T-helper 17 cell (primary cell): ENCODE measurements around the gene CD180. TPM values are rescaled to one million over a fixed set of nuclear protein-coding genes. Genes with fewer than 3 reads are reported as not detected.

ENCODE experiments used
- ATAC-seq: fragments of 150-1000 bp; cut with Tn5 transposase; 2 replicates; pipeline ENCODE4 v1.10.0; 2021; ENCODE audit warnings: mild to moderate bottlenecking, moderate library complexity
- DNase-seq, 3 donors: peaks; one replicate each; pipeline versions ENCODE4 v3.0.0 to v3.0.0-alpha.2; 2020 to 2021
- H3K9me3 ChIP-seq: one replicate; pipeline ENCODE4 v1.7.0; 2013; ENCODE audit warnings: low read length, mild to moderate bottlenecking; ENCODE audit not compliant: control insufficient read depth, poor library complexity, severe bottlenecking
- H3K27ac Mint-ChIP-seq: one replicate; pipeline ENCODE4 v1.8.0; 2022; ENCODE audit warnings: mild to moderate bottlenecking, moderate library complexity, mixed read lengths
- H3K27me3 Mint-ChIP-seq: one replicate; pipeline ENCODE4 v1.8.0; 2022; ENCODE audit warnings: mixed read lengths
- H3K36me3 Mint-ChIP-seq: one replicate; pipeline ENCODE4 v1.8.0; 2022; ENCODE audit warnings: low read depth, mixed read lengths
- H3K4me1 Mint-ChIP-seq: one replicate; pipeline ENCODE4 v1.8.0; 2022; ENCODE audit warnings: mild to moderate bottlenecking, mixed read lengths
- H3K4me3 Mint-ChIP-seq: one replicate; pipeline ENCODE4 v1.8.0; 2022; ENCODE audit warnings: mild to moderate bottlenecking, moderate library complexity, mixed read lengths
- total RNA-seq, 4 donors: library from RNA in 2 of 4; stranded (reverse) in 2 of 4; gene quantifications; one replicate each; pipeline ENCODE4 v1.2.3 and lab custom pipeline; 2022 to 2026

The CD180 gene
- total RNA-seq, 2 donors from 2014 or later, result 0.05 to 1.3 TPM

- H3K4me1 Mint-ChIP-seq, result peaks cover 60% of the 10 kb centered on the region
- no peak for ATAC-seq
- peak overlapping the region; percentile 7 for H3K4me3 Mint-ChIP-seq
- no peaks in the 10 kb centered on the region for H3K36me3 Mint-ChIP-seq
- H3K27ac Mint-ChIP-seq, result peak overlapping the region; percentile 94
- peaks cover 3% of the 10 kb centered on the region for H3K9me3 ChIP-seq
- DNase-seq, result no peak
- H3K27me3 Mint-ChIP-seq, result no peaks in the 10 kb centered on the region
Measured at GRCh38 chr5:67205981-67206380, 9.4 kb upstream of the CD180 start.

GRCh38 chr5:67204821-67205220 lies 8.2 kb upstream of the CD180 start:
- Mint-ChIP-seq H3K27me3 (no peaks in the 10 kb centered on the region), H3K36me3 (no peaks in the 10 kb centered on the region), H3K4me1 (peaks cover 58% of the 10 kb centered on the region), H3K27ac (peak overlapping the region; percentile 94), H3K4me3 (peak overlapping the region; percentile 66)
- DNase-seq (no peak), ATAC-seq (no peak)
- H3K9me3 ChIP-seq, result peaks cover 6% of the 10 kb centered on the region

- H3K27me3 Mint-ChIP-seq, result no peaks in the 10 kb centered on the region
- peak overlapping the region; percentile 94 for H3K27ac Mint-ChIP-seq
- H3K4me1 Mint-ChIP-seq, result peaks cover 51% of the 10 kb centered on the region
- ATAC-seq (no peak), DNase-seq (no peak)
- H3K36me3 Mint-ChIP-seq, result no peaks in the 10 kb centered on the region
- H3K4me3 Mint-ChIP-seq, result peak overlapping the region; percentile 2
- peaks cover 6% of the 10 kb centered on the region for H3K9me3 ChIP-seq
Measured at GRCh38 chr5:67203701-67204074, 7.1 kb upstream of the CD180 start.

- Mint-ChIP-seq H3K36me3 (no peaks in the 10 kb centered on the region), H3K4me3 (no peak overlapping the region), H3K4me1 (peaks cover 48% of the 10 kb centered on the region), H3K27me3 (no peaks in the 10 kb centered on the region), H3K27ac (peak overlapping the region; percentile 94)
- DNase-seq, result no peak
- peak; percentile 3 for ATAC-seq
- H3K9me3 ChIP-seq, result peaks cover 6% of the 10 kb centered on the region
Measured at GRCh38 chr5:67202828-67203227, 6.2 kb upstream of the CD180 start.

GRCh38 chr5:67201897-67202549 lies 5.4 kb upstream of the CD180 start:
- Mint-ChIP-seq H3K36me3 (no peaks in the 10 kb centered on the region), H3K27me3 (no peaks in the 10 kb centered on the region), H3K27ac (peak overlapping the region; percentile 94), H3K4me1 (peaks cover 42% of the 10 kb centered on the region), H3K4me3 (no peak overlapping the region)
- DNase-seq (no peak), ATAC-seq (no peak)
- H3K9me3 ChIP-seq, result peaks cover 6% of the 10 kb centered on the region

- no peaks in the 10 kb centered on the region for H3K27me3 Mint-ChIP-seq
- DNase-seq, result no peak
- H3K4me3 Mint-ChIP-seq, result no peak overlapping the region
- no peak for ATAC-seq
- H3K9me3 ChIP-seq, result peaks cover 6% of the 10 kb centered on the region
- H3K36me3 Mint-ChIP-seq, result no peaks in the 10 kb centered on the region
- H3K27ac Mint-ChIP-seq, result no peak overlapping the region
- peaks cover 33% of the 10 kb centered on the region for H3K4me1 Mint-ChIP-seq
Measured at GRCh38 chr5:67200809-67201562, 4.4 kb upstream of the CD180 start.

GRCh38 chr5:67199859-67200258 lies 3.3 kb upstream of the CD180 start:
- no peak overlapping the region for H3K27ac Mint-ChIP-seq
- H3K4me1 Mint-ChIP-seq, result peaks cover 22% of the 10 kb centered on the region
- H3K27me3 Mint-ChIP-seq, result no peaks in the 10 kb centered on the region
- H3K4me3 Mint-ChIP-seq, result no peak overlapping the region
- peaks cover 3% of the 10 kb centered on the region for H3K36me3 Mint-ChIP-seq
- ATAC-seq (no peak), DNase-seq (no peak)
- peaks cover 6% of the 10 kb centered on the region for H3K9me3 ChIP-seq

- Mint-ChIP-seq H3K4me1 (peaks cover 16% of the 10 kb centered on the region), H3K36me3 (peaks cover 3% of the 10 kb centered on the region), H3K27me3 (no peaks in the 10 kb centered on the region), H3K4me3 (no peak overlapping the region), H3K27ac (no peak overlapping the region)
- H3K9me3 ChIP-seq, result peaks cover 6% of the 10 kb centered on the region
- no peak for DNase-seq
- no peak for ATAC-seq
Measured at GRCh38 chr5:67198917-67199316, 2.3 kb upstream of the CD180 start.

- H3K4me1 Mint-ChIP-seq, result peaks cover 14% of the 10 kb centered on the region
- no peak for ATAC-seq
- H3K27ac Mint-ChIP-seq, result no peak overlapping the region
- peaks cover 3% of the 10 kb centered on the region for H3K36me3 Mint-ChIP-seq
- DNase-seq, result no peak
- H3K27me3 Mint-ChIP-seq, result no peaks in the 10 kb centered on the region
- H3K9me3 ChIP-seq, result peaks cover 6% of the 10 kb centered on the region
- H3K4me3 Mint-ChIP-seq, result no peak overlapping the region
Measured at GRCh38 chr5:67197536-67197935, 937 bp upstream of the CD180 start.

GRCh38 chr5:67195406-67196275 lies 958 bp downstream of the CD180 start:
- peak overlapping the region; percentile 52 for H3K4me3 Mint-ChIP-seq

GRCh38 chr5:67194166-67194565 lies 2.4 kb downstream of the CD180 start:
- no peaks in the 10 kb centered on the region for H3K9me3 ChIP-seq
- Mint-ChIP-seq H3K27ac (no peak overlapping the region), H3K4me3 (peak overlapping the region; percentile 2), H3K36me3 (peaks cover 3% of the 10 kb centered on the region), H3K27me3 (no peaks in the 10 kb centered on the region), H3K4me1 (peaks cover 15% of the 10 kb centered on the region)
- DNase-seq (no peak), ATAC-seq (peak; percentile 33)

More at GRCh38 chr5:67195406-67196275, 958 bp downstream of the CD180 start:
- Mint-ChIP-seq H3K36me3 (peaks cover 3% of the 10 kb centered on the region), H3K27ac (peak overlapping the region; percentile 27), H3K27me3 (no peaks in the 10 kb centered on the region), H3K4me1 (peaks cover 14% of the 10 kb centered on the region)
- no peak for ATAC-seq
- no peaks in the 10 kb centered on the region for H3K9me3 ChIP-seq
- DNase-seq, result no peak

GRCh38 chr5:67193439-67193807 lies 3.2 kb downstream of the CD180 start:
- Mint-ChIP-seq H3K27ac (no peak overlapping the region), H3K27me3 (no peaks in the 10 kb centered on the region), H3K4me3 (no peak overlapping the region), H3K36me3 (peaks cover 3% of the 10 kb centered on the region), H3K4me1 (peaks cover 23% of the 10 kb centered on the region)
- ATAC-seq (no peak), DNase-seq (no peak)
- H3K9me3 ChIP-seq, result no peaks in the 10 kb centered on the region

GRCh38 chr5:67192719-67193438 lies 3.7 kb downstream of the CD180 start:
- no peaks in the 10 kb centered on the region for H3K9me3 ChIP-seq
- Mint-ChIP-seq H3K4me1 (peaks cover 25% of the 10 kb centered on the region), H3K4me3 (no peak overlapping the region), H3K27ac (no peak overlapping the region), H3K36me3 (peaks cover 3% of the 10 kb centered on the region), H3K27me3 (no peaks in the 10 kb centered on the region)
- no peak for DNase-seq
- no peak for ATAC-seq
